ENCODE results near the gene SCAPER.

- TF ChIP-seq AFF4 (CRISPR knock-in tag; IDR thresholded peaks at IDR 0.05; ENCODE audit: borderline replicate concordance), result no peak
- no peak for TF ChIP-seq CTCF (IDR thresholded peaks at IDR 0.05)
- TF ChIP-seq SP1 (CRISPR knock-in tag; conservative IDR thresholded peaks at IDR 0.05), result no peak
Observed at GRCh38 chr15:76533995-76534394, 371.1 kb downstream of the SCAPER start.

Measured in WTC11 (cell line).